NOMO-1 treated with dmso at 0.1 percent for 144 hours (cell line): ENCODE results near the gene ELOVL7.
A peak's percentile ranks its signal among the peaks of the same experiment; 100 is the strongest.
"Not testable (repeated sequence)": the region's sequence is repeated elsewhere in the genome, so short reads cannot be mapped to it uniquely, and the experiment has no call there.

Source experiments
- DNase-seq: peaks from one replicate; lab custom pipeline; 2025; ENCODE audit not compliant: unreplicated experiment; lab: John Stamatoyannopoulos, UW

Gene ELOVL7

DNA sequence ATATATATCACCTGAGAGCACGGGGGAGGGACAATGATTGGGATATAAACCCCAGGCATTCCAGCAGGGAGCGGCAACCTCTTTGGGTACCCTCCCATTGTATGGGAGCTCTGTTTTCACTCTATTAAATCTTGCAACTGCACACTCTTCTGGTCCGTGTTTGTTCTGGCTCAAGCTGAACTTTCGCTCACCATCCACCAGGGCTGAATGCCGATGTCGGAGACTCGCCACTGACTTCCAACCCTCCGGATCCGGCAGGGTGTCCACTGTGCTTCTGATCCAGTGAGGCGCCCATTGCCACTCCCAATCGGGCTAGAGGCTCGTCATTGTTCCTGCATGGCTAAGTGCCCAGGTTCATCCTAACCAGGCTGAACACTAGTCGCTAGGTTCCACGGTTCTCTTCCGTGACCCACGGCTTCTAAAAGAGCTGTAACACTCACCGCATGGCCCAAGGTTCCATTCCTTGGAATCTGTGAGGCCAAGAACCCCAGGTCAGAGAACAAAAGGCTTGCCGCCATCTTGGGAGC, 48.6 kb downstream of the ELOVL7 start:
- DNase-seq, result not testable (repeated sequence)

DNA sequence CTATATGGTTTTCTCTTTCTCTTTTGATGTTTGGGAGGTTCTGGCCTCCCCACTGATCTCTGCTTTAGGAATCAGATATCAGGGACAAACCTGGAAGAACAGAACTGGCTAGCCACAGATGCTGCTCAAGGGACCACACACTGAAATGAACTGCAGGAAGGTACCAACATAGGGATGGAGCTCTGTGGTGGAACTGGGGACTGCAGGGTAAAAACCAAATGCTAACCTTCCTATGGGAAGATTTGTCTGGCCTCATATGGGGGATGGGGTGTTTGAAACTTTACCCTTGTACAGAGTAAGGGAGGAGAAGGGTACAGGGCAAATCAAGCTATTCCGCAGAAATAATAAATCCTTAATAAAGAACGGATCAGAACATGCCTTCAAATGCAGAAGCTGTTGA, 49.4 kb downstream of the ELOVL7 start:
- DNase-seq, result no peak

- no peak for DNase-seq
Measured at GRCh38 chr5:60792438-60792837, 51.6 kb downstream of the ELOVL7 start.

GRCh38 chr5:60789551-60789950, 54.5 kb downstream of the ELOVL7 start:
- DNase-seq, result no peak

DNA sequence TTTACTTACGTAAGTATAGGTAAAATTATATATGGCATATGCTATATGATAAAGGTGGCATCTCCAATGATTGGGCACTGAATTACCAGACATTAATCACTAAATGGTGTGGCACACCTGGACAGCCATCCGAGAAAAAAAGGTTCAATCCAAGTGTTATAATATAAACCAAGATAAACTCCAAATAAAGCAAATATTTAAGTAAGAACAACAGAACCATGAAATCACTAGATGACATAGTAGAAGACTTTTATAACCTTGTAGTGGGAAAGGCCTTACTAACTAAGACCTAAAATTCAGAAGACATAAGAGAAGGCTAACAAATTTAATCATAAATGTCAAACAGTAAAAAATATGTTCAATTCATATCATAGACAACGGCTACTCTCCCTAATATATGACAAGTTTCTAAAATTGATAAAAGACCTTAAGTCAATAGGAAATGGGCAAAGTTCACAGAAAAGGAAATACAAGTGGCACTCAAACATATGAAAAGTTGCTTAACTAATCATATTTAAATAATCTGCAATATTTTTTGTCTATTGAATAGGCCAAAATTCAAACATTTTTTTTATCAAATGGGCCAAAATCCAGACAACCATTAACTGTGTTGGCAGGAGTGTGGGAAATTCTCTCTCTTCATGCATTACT, 55.1 kb downstream of the ELOVL7 start:
- DNase-seq, result no peak

DNA sequence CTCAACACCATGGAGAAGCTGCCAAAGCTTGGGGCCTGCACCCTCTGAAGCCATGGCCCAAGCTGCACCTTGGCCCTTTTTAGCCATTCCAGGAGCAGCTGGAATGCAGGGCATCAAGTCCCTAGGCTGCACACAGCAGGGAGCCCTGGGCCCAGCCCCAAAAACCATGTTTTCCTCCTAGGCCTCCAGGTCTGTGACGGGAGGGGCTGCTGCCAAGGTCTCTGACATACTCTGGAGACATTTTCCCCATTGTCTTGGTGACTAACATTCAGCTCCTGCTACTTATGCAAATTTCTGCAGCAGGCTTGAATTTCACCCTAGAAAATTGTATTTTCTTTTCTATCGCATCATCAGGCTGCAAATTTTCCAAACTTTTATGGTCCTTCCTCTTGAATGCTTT, 64.6 kb downstream of the ELOVL7 start:
- DNase-seq, result no peak

- no peak for DNase-seq
Measured at GRCh38 chr5:60776343-60776742, 67.7 kb downstream of the ELOVL7 start.

DNA sequence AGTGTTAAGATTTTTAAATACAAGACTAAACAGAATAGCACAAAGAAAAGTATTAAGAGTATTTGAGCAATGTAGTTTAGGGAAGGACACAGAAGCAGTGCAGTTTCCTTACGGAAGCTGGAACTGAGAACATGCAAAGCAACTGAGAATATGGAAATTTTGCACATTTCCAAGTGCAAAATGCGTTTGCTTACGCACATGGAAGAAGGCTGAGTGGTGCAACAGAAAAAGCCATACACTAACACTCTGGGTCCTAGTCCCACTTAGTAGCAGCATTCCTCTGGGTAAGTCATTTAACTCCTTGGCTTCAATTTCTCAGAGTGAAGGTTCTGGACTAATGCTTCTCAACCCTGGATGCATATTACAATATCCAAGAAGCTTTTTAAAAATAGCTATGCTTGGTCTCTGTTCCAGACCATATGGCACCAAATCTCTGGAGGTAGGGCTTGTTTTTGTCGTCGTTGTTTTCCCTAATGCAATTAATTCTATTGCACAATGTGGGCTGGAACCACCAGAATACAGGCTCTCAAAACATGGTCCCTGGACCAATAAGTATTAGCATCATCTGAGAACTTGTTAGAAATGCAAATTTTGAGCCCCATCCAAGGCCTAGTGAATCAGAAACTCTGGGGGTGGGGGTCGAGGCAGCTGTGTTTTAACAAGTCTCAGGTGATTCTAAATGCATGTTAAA, 78.9 kb downstream of the ELOVL7 start:
- DNase-seq, result no peak

DNA sequence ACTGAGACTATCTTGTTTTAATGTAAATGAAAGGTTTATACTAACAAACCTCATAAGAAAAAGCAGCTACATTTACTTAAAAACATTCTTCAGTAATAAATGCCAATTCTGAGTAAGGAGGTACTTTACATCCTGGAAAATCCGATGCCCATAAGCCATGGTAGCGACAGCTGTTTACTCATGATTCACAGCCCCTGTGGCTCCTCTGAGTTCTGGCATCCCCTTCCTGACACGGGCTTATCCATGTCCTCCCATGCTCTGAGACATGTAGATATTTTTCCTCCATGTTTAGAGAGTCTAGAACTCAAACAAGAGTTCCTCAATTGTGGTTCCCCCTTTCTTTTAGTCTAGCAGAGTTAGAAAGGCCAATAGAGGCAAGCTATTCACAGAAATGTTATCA, 81.0 kb downstream of the ELOVL7 start:
- no peak for DNase-seq

DNA sequence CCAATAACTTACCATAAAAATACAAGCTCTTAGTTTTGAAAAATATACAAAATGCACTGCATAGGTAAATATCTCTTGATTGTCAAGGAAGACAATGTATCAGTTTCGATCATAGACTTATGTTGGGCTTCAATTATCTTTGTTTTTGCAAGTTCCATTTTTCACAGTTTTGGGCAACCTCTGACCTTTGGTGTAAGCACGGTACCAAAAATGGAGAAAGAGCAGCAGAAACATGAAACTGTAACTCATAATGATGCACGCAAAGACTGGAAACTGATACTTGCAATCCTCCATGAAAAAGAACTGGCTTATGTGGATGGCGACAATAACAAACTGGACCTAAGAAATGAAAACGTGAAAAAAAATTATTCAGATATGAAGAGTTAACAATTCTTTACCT, 89.6 kb downstream of the ELOVL7 start:
- no peak for DNase-seq

- no peak for DNase-seq
Measured at GRCh38 chr5:60744682-60745081, 99.4 kb downstream of the ELOVL7 start.

DNA sequence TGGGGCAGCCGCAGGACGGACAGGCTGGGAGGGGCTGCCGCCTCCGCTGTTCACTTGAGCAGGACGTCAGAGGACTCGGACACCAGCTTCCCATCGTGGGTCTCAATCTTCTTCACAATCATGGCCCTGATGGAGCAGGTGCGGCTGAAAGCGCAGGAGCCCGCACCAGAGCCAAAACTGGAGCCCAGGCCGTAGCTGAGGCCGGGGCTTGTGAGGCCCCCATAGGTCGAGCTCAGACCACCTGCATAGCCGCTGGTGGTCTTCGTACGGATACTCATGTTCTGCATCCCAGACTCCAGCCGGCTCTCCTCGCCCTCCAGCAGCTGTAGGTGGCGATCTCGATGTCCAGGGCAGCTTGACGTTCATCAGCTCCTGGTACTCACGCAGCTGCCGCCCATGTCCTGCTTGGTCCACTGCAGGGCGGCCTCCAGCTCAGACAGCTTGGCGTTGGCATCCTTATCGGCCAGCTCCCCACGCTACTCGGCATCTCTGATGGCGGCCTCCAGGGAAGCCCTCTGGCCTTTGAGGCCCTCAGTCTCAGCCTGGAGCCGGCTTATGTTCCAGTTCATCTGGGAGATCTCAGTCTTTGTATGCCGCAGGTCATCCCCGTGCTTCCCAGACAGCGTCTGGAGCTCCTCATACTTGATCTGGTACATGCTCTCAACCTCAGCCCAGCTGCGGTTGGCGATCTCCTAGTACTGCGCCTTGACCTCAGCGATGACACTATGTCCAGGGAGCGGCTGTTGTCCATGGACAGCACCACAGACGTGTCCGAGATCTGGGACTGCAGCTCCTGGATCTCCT, 100.4 kb downstream of the ELOVL7 start:
- DNase-seq, result no peak

DNA sequence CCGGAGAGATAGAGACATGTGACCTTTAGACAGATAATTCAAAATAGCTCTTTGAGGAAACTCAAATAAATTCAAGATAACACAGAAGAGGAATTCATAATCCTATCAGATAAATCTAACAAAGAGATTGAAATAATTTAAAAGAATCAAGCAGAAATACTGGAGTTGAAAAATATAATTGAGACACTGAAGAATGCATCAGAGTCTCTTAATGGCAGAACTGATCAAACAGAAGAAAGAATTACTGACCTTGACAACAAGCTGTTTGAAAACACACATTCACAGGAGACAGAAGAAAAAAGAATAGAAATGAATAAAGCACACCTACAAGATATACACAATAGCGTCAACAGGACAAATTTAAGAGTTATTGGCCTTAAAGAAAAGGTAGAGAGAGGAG, 103.7 kb downstream of the ELOVL7 start:
- DNase-seq, result no peak

DNA sequence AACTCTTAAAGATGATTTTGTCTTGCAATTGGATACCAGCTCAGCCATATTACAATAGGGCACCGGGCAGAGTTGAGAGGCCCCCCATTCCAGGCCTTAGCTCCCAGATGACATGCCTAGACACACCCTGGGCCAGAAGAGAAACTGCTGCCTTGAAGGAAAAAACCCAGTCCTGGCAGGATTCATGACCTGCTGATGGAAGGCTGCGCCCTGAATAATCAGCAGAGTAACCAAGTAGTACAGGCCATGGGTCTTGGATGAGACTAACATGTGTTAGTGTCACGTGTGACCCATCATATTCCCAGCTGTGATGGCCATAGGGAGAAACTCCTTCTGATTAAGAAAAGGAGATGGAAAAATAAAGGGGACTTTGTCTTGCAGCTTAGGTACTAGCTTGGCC, 105.1 kb downstream of the ELOVL7 start:
- DNase-seq, result no peak

GRCh38 chr5:60738461-60738860, 105.6 kb downstream of the ELOVL7 start:
- DNase-seq, result no peak

GRCh38 chr5:60730858-60731257, 113.2 kb downstream of the ELOVL7 start:
- DNase-seq, result not testable (repeated sequence)

- no peak for DNase-seq
Measured at GRCh38 chr5:60727033-60727679, 116.9 kb downstream of the ELOVL7 start.

- DNase-seq, result no peak
Measured at GRCh38 chr5:60724126-60724525, 119.9 kb downstream of the ELOVL7 start.

DNA sequence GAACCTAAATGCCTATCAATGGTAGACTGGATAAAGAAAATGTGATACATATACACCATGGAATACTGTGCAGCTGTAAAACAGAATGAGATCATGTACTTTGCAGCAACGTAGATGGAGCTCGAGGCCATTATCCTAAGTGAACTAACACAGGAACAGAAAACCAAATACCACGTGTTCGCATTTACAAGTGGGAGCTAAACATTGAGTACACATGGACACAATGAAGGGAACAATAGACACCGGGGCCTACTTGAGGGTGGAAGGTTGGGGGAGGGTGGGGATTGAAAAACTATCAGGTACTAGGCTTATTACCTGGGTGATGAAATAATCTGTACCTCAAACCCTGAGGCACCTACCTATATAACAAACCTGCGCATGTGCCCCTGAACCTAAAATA, 121.7 kb downstream of the ELOVL7 start:
- DNase-seq, result no peak

DNA sequence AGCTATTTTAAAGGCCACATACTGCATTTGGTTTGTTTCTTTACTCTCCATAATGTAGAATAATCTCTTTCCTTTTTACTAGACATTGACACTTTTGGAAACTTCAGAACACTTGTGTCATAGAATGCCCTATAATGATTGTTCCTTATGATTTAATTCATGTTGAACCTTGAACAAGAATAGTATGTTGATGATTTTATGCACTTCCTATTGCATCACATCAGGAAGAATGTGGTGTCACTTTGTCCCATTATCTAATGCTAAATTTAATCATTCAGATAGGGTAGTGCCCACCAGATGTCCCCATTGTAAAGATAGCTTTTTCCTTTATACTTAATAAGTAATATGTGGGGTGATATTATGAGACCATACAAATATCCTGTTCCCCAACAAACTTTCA, 124.7 kb downstream of the ELOVL7 start:
- no peak for DNase-seq

GRCh38 chr5:60718166-60718892, 125.7 kb downstream of the ELOVL7 start:
- peak; percentile 89 for DNase-seq
